CD14-positive monocyte (primary cell): ENCODE results near the gene SRMS. TPM values are rescaled to one million over a fixed set of nuclear protein-coding genes. Genes with fewer than 3 reads are reported as not detected.

Source experiments
- DNase-seq, 3 donors: peaks; one replicate each; pipeline ENCODE4 v3.0.0-alpha.2; 2011 to 2022
- H2AFZ ChIP-seq: 2 replicates; pipeline ENCODE4 v1.6.0; 2012; ENCODE audit warnings: mild to moderate bottlenecking, low read depth, low read length, inconsistent platforms; ENCODE audit not compliant: insufficient read depth, poor library complexity, severe bottlenecking
- H3K27ac ChIP-seq, 2 donors: 1 replicate in 1 of 2; 2 replicates in 1 of 2; pipeline ENCODE4 v1.5.1; 2012 to 2013; ENCODE audit warnings: low read length in 2 of 2, control low read depth in 1 of 2, inconsistent platforms in 1 of 2, low read depth in 1 of 2, mild to moderate bottlenecking in 1 of 2
- H3K27me3 ChIP-seq, 2 donors: one replicate each; pipeline versions ENCODE4 v1.6.0 to v1.6.1; 2011 to 2013; ENCODE audit warnings: low read length in 2 of 2; ENCODE audit not compliant: control insufficient read depth in 2 of 2, insufficient read depth in 2 of 2
- H3K36me3 ChIP-seq, 2 donors: replicated peaks in 1 of 2; 1 replicate in 1 of 2; 2 replicates in 1 of 2; pipeline versions ENCODE4 v1.5.1 to v1.6.1; 2012 to 2013; ENCODE audit warnings: low read length in 2 of 2, control low read depth in 1 of 2, inconsistent platforms in 1 of 2, mild to moderate bottlenecking in 1 of 2; ENCODE audit not compliant: insufficient read depth in 2 of 2, control insufficient read depth in 1 of 2
- H3K4me1 ChIP-seq, 2 donors: 1 replicate in 1 of 2; 2 replicates in 1 of 2; pipeline versions ENCODE4 v1.5.1 to v1.6.1; 2012 to 2013; ENCODE audit warnings: low read length in 2 of 2, control low read depth in 1 of 2, inconsistent platforms in 1 of 2, mild to moderate bottlenecking in 1 of 2, moderate library complexity in 1 of 2; ENCODE audit not compliant: insufficient read depth in 2 of 2, control insufficient read depth in 1 of 2
- H3K4me2 ChIP-seq: replicated peaks from 2 replicates; pipeline ENCODE3; 2012; ENCODE audit warnings: low read length, moderate library complexity, mild to moderate bottlenecking; ENCODE audit not compliant: poor library complexity, severe bottlenecking; ENCODE audit errors: extremely low read depth
- H3K4me3 ChIP-seq, 3 experiments: fragments of 200-600 bp in 1 of 3; sonication (generic) in 1 of 3; replicated peaks in 1 of 3; 1 replicate in 2 of 3; 2 replicates in 1 of 3; pipeline ENCODE4 v1.5.1; 2011 to 2013; ENCODE audit warnings: low read length in 3 of 3, mild to moderate bottlenecking in 3 of 3, control low read depth in 2 of 3, low read depth in 2 of 3, inconsistent platforms in 1 of 3, moderate library complexity in 1 of 3
- H3K79me2 ChIP-seq: 2 replicates; pipeline ENCODE4 v1.6.0; 2012; ENCODE audit warnings: mild to moderate bottlenecking, control low read depth, inconsistent platforms, low read length, moderate library complexity; ENCODE audit not compliant: insufficient read depth
- H3K9ac ChIP-seq: 2 replicates; pipeline ENCODE4 v1.6.0; 2017; ENCODE audit warnings: low read length, mild to moderate bottlenecking; ENCODE audit not compliant: insufficient read depth, poor library complexity, severe bottlenecking
- H3K9me3 ChIP-seq, 2 donors: replicated peaks in 1 of 2; 1 replicate in 1 of 2; 2 replicates in 1 of 2; pipeline versions ENCODE4 v1.5.1 to v1.6.1; 2012 to 2013; ENCODE audit warnings: low read length in 2 of 2, control low read depth in 1 of 2; ENCODE audit not compliant: control insufficient read depth in 1 of 2, insufficient read depth in 1 of 2
- H4K20me1 ChIP-seq: 2 replicates; pipeline ENCODE4 v1.6.0; 2012; ENCODE audit warnings: mild to moderate bottlenecking, low read length, control low read depth, moderate library complexity; ENCODE audit not compliant: insufficient read depth
- H3K27ac Mint-ChIP-seq, 7 donors: one replicate each; pipeline ENCODE4 v1.8.0; 2020; ENCODE audit warnings: mild to moderate bottlenecking in 7 of 7, mixed read lengths in 7 of 7, moderate library complexity in 6 of 7, inconsistent platforms in 2 of 7
- H3K27me3 Mint-ChIP-seq, 3 donors: one replicate each; pipeline ENCODE4 v1.8.0; 2021 to 2022; ENCODE audit warnings: low read depth in 3 of 3, mild to moderate bottlenecking in 3 of 3, mixed read lengths in 3 of 3, moderate library complexity in 3 of 3, inconsistent platforms in 1 of 3
- H3K36me3 Mint-ChIP-seq, 2 donors: one replicate each; pipeline ENCODE4 v1.8.0; 2020; ENCODE audit warnings: mixed read lengths in 2 of 2, inconsistent platforms in 1 of 2, mild to moderate bottlenecking in 1 of 2
- H3K4me1 Mint-ChIP-seq: one replicate; pipeline ENCODE4 v1.8.0; 2020; ENCODE audit warnings: mild to moderate bottlenecking, mixed read lengths
- H3K4me3 Mint-ChIP-seq, 2 donors: one replicate each; pipeline ENCODE4 v1.8.0; 2020; ENCODE audit warnings: mild to moderate bottlenecking in 2 of 2, mixed read lengths in 2 of 2, moderate library complexity in 1 of 2
- H3K9me3 Mint-ChIP-seq, 7 donors: one replicate each; pipeline ENCODE4 v1.8.0; 2020 to 2022; ENCODE audit warnings: mixed read lengths in 7 of 7, mild to moderate bottlenecking in 6 of 7, moderate library complexity in 6 of 7, inconsistent platforms in 2 of 7
- CTCF ChIP-seq: fragments of 200-600 bp; IDR thresholded peaks from one replicate; pipeline ENCODE4 v1.8.0; 2022; ENCODE audit warnings: antibody characterized with exemption, mild to moderate bottlenecking
- WGBS: methylation state at CpG from one replicate; pipeline ENCODE4 v1.1.5; 2013; ENCODE audit warnings: missing lambda C conversion rate; ENCODE audit not compliant: insufficient coverage; 5-methylcytosine and 5-hydroxymethylcytosine counted together
- intact Hi-C, 2 donors: fragments of 100-400 bp; cut with micrococcal nuclease; formaldehyde crosslinking; loops; one replicate each; pipeline versions ENCODE4 v1.15.0 to v1.15.1; 2023
- polyA minus RNA-seq: library from RNA; depleted of rRNA, polyadenylated mRNA; stranded (reverse); fragments of >200 nt; gene quantifications from 2 replicates; pipeline ENCODE4 v1.2.3, GENCODE V29; 2012
- polyA plus RNA-seq, 3 donors: library from polyadenylated mRNA; depleted of rRNA in 1 of 3; unstranded in 2 of 3; stranded (reverse) in 1 of 3; fragments of 300-500 nt in 2 of 3; fragments of >200 nt in 1 of 3; fragmentation: Illumina TruSeq in 2 of 3; gene quantifications; 1 replicate in 2 of 3; 2 replicates in 1 of 3; pipeline ENCODE4 v1.2.3, GENCODE V29; 2012 to 2021
- total RNA-seq, 12 experiments: library from RNA in 1 of 12; stranded (reverse) in 1 of 12; fragments of 120-200 nt in 1 of 12; gene quantifications; one replicate each; pipeline ENCODE4 v1.2.4 and lab custom pipeline; 2013 to 2026; ENCODE audit warnings: mixed read lengths in 6 of 12, inconsistent platforms in 1 of 12

The SRMS gene
- total RNA-seq (2013) = not detected
- not detected for polyA plus RNA-seq
- polyA minus RNA-seq = not detected in 2 replicates
- total RNA-seq (lab: John Stamatoyannopoulos, UW) = 0 to 0.75 (median 0.14) reads per million in 11 experiments

- no peak for DNase-seq
- Histone ChIP-seq H4K20me1 (peaks cover 2% of the 10 kb centered on the region), H3K36me3 (no peaks in the 10 kb centered on the region), H3K79me2 (no peaks in the 10 kb centered on the region), H3K27me3 (peaks cover 0 to 50% of the 10 kb centered on the region in 2 donors), H3K27ac (no peak within 1 kb of the TSS), H3K4me3 (no peak within 1 kb of the TSS), H3K4me1 (peaks cover 4 to 8% of the 10 kb centered on the region in 2 donors), H3K9ac (no peak within 1 kb of the TSS), H2AFZ (no peak within 1 kb of the TSS), H3K9me3 (peaks cover 0 to under 1% of the 10 kb centered on the region in 2 donors), H3K4me2 (no peak within 1 kb of the TSS)
- no peak for TF ChIP-seq CTCF
- no peak within 1 kb of the TSS for H3K27ac Mint-ChIP-seq
- intact Hi-C loops = no loop called here
- WGBS = 63% methylated on average over 26 of the region's 35 CpGs
- peaks cover 40 to 84% (median 55%) of the 10 kb centered on the region in 3 donors for H3K27me3 Mint-ChIP-seq
- no peaks in the 10 kb centered on the region for H3K36me3 Mint-ChIP-seq
- peaks cover 6% of the 10 kb centered on the region for H3K4me1 Mint-ChIP-seq
- peak within 1 kb of the TSS in 1 of 2 donors; percentile 65 for H3K4me3 Mint-ChIP-seq
- H3K9me3 Mint-ChIP-seq = peaks cover 0 to 5% (median 2%) of the 10 kb centered on the region in 7 donors
Measured at GRCh38 chr20:63547725-63548480, at the start of gene SRMS. TSS of gene SRMS (minus strand) at chr20:63547749. CDS start at chr20:63547463, 286 bp downstream.

GRCh38 chr20:63596423-63596822 lies 48.9 kb upstream of the SRMS start:
- peaks cover 63 to 95% of the 10 kb centered on the region in 2 donors for H3K36me3 ChIP-seq
- H3K4me1 Mint-ChIP-seq = no peaks in the 10 kb centered on the region
- H3K9ac ChIP-seq = no peak overlapping the region

More at GRCh38 chr20:63596423-63596822, 48.9 kb upstream of the SRMS start:
- Histone ChIP-seq H3K27ac (no peak overlapping the region), H3K4me1 (no peaks in the 10 kb centered on the region), H4K20me1 (no peaks in the 10 kb centered on the region), H3K9me3 (no peaks in the 10 kb centered on the region), H2AFZ (no peak overlapping the region), H3K27me3 (no peaks in the 10 kb centered on the region), H3K79me2 (no peaks in the 10 kb centered on the region), H3K4me3 (no peak overlapping the region), H3K4me2 (no peak overlapping the region)
- Mint-ChIP-seq H3K9me3 (no peaks in the 10 kb centered on the region), H3K27ac (no peak overlapping the region), H3K27me3 (peaks cover 0 to 3% (median 0%) of the 10 kb centered on the region in 3 donors), H3K4me3 (no peak overlapping the region), H3K36me3 (peaks cover 67 to 100% of the 10 kb centered on the region in 2 donors)
- no peak for DNase-seq
- WGBS = 100% methylated on average over 6 of the region's 6 CpGs
- intact Hi-C loops = no loop called here
- TF ChIP-seq CTCF = no peak
